GM19452 (cell line): ENCODE data around the gene RHEB.

Source experiments
- ATAC-seq: cut with Tn5 transposase; IDR thresholded peaks from one replicate; pipeline ENCODE4 v1.9.1; 2021; ENCODE audit not compliant: unreplicated experiment

The RHEB gene

GRCh38 chr7:151504715-151505326 is 14.9 kb downstream of the RHEB start:
- ATAC-seq, result no peak

GRCh38 chr7:151503902-151504714 is 15.6 kb downstream of the RHEB start:
- ATAC-seq, result no peak

GRCh38 chr7:151501676-151502075 is 18.0 kb downstream of the RHEB start:
- no peak for ATAC-seq

GRCh38 chr7:151498495-151498894 is 21.2 kb downstream of the RHEB start:
- no peak for ATAC-seq

GRCh38 chr7:151497306-151497871 is 22.3 kb downstream of the RHEB start:
- no peak for ATAC-seq

- no peak for ATAC-seq
Measured at GRCh38 chr7:151495360-151495759, 24.3 kb downstream of the RHEB start.

GRCh38 chr7:151494298-151495284 is 25.1 kb downstream of the RHEB start:
- no peak for ATAC-seq

- ATAC-seq, result no peak
Measured at GRCh38 chr7:151493083-151493482, 26.6 kb downstream of the RHEB start.

- ATAC-seq, result no peak
Measured at GRCh38 chr7:151491859-151492258, 27.8 kb downstream of the RHEB start.

- no peak for ATAC-seq
Measured at GRCh38 chr7:151490456-151491105, 29.1 kb downstream of the RHEB start.

- ATAC-seq, result no peak
Measured at GRCh38 chr7:151489498-151489897, 30.2 kb downstream of the RHEB start.

- no peak for ATAC-seq
Measured at GRCh38 chr7:151488096-151488495, 31.6 kb downstream of the RHEB start.

- ATAC-seq, result no peak
Measured at GRCh38 chr7:151487228-151487627, 32.5 kb downstream of the RHEB start.

- ATAC-seq, result no peak
Measured at GRCh38 chr7:151486074-151486473, 33.6 kb downstream of the RHEB start.

- no peak for ATAC-seq
Measured at GRCh38 chr7:151484971-151485707, 34.6 kb downstream of the RHEB start.

GRCh38 chr7:151483711-151483983 is 36.0 kb downstream of the RHEB start:
- ATAC-seq, result no peak

- ATAC-seq, result no peak
Measured at GRCh38 chr7:151482883-151483710, 36.6 kb downstream of the RHEB start.

- ATAC-seq, result no peak
Measured at GRCh38 chr7:151481650-151482505, 37.8 kb downstream of the RHEB start.
